ENCODE data around the gene HSPA12B.

GRCh38 chr20:3751675-3752385 is 19.3 kb downstream of the HSPA12B start:
- TF ChIP-seq LEF1 (IDR thresholded peaks at IDR 0.05; ENCODE audit: borderline replicate concordance) = no peak
- TF ChIP-seq CTBP1 (IDR thresholded peaks at IDR 0.05; ENCODE audit: borderline replicate concordance) = no peak
- no peak for TF ChIP-seq FOXK2 (IDR thresholded peaks at IDR 0.05)
- TF ChIP-seq TARDBP (IDR thresholded peaks at IDR 0.05) = no peak
- TF ChIP-seq ZNF384 (IDR thresholded peaks at IDR 0.05) = no peak
- no peak for TF ChIP-seq SUZ12 (IDR thresholded peaks at IDR 0.05)
- no peak for TF ChIP-seq FOXA1 (IDR thresholded peaks at IDR 0.05)
- no peak for TF ChIP-seq NFRKB (IDR thresholded peaks at IDR 0.05)
- no peak for TF ChIP-seq HDGF (IDR thresholded peaks at IDR 0.05; ENCODE audit: borderline replicate concordance)
- no peak for TF ChIP-seq SP1 (IDR thresholded peaks at IDR 0.05)
- TF ChIP-seq L3MBTL2 (conservative IDR thresholded peaks at IDR 0.05) = no peak
